ENCODE measurements around the gene QRICH2.

DNA sequence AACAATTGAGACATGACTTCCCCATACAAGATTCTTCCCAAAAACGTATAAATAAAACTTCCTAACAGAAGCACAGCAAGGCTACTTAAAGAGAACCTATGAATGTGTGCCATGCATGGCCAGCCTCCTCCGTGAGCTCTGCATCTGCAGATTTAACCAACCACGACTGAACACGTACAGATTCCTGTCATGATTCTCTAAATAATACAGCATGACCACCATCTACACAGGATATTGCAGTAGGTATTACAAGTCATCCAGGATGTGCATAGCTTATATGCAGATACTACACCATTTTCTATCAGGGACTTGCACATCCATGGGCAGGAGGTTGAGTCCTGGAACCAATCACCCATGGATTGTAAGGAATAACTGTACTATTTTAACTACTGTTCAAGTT, 1.4 kb upstream of the QRICH2 start:
- TF ChIP-seq, protein P1, sequence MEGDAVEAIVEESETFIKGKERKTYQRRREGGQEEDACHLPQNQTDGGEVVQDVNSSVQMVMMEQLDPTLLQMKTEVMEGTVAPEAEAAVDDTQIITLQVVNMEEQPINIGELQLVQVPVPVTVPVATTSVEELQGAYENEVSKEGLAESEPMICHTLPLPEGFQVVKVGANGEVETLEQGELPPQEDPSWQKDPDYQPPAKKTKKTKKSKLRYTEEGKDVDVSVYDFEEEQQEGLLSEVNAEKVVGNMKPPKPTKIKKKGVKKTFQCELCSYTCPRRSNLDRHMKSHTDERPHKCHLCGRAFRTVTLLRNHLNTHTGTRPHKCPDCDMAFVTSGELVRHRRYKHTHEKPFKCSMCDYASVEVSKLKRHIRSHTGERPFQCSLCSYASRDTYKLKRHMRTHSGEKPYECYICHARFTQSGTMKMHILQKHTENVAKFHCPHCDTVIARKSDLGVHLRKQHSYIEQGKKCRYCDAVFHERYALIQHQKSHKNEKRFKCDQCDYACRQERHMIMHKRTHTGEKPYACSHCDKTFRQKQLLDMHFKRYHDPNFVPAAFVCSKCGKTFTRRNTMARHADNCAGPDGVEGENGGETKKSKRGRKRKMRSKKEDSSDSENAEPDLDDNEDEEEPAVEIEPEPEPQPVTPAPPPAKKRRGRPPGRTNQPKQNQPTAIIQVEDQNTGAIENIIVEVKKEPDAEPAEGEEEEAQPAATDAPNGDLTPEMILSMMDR (IDR thresholded peaks at IDR 0.05): no peak
- TF ChIP-seq EP300 (IDR thresholded peaks at IDR 0.05) (no peak), POLR2A (IDR thresholded peaks at IDR 0.05) (no peak)

Measured in tibial nerve (tissue), 4 donors.